Heart left ventricle (tissue), 13 donors: ENCODE data around the gene ODAD4.

Experiments used
- CTCF ChIP-seq, 12 donors: fragments of 200-600 bp; sonication (generic) in 4 of 12; IDR thresholded peaks; one replicate each; pipeline versions ENCODE4 v1.5.0 to v1.8.0; 2018 to 2022; ENCODE audit warnings: antibody characterized with exemption in 12 of 12, mild to moderate bottlenecking in 5 of 12
- POLR2A ChIP-seq, 2 donors: fragments of 450-650 bp; IDR thresholded peaks; one replicate each; pipeline ENCODE4 v1.6.1; 2017; ENCODE audit warnings: antibody characterized with exemption in 2 of 2, mild to moderate bottlenecking in 2 of 2, moderate library complexity in 2 of 2
- donor health status: ischemic (EF 13 %, LVEDD 7.1; RV severe dilation, severe dysfunction).
- donor health status: DM: no; HTN: yes; CAD: no.
- donor health status: DM: no; HTN: no; CAD: no.
- donor health status: ischemic (EF 25% LVEDD 6.9; RV normal size, moderate dysfunction).
- donor health status: ischemic (EF 25% LVEDD 5.7; RV mildly dilated, moderate dysfunction).
- donor health status: ischemic (EF 35%, LVEDD 5.7; RV mildly dilated, moderate dysfunction).
- donor health status: nonischemic (EF 11% LVEDD 7.7; RV severe dilation, severe dysfunction).
- donor health status: DM: yes; HTN: yes; CAD: no.
- donor health status: PGD.
- donor health status: ischemic (EF 29% LVEDD 5.4; RV normal size, mild dysfunction).
- donor health status: nonischemic (EF 23%, LVEDD 6.1; RV moderate dilation, normal function).

- no peak for TF ChIP-seq CTCF (IDR thresholded peaks at IDR 0.05)
- no peak for TF ChIP-seq POLR2A (IDR thresholded peaks at IDR 0.05)
Observed at GRCh38 chr17:41965694-41966462, 35.5 kb downstream of the ODAD4 start.
